NCI-H526 treated with DMSO at 0.1 percent for 48 hours (cell line): ENCODE results near the gene EBLN2.
A peak's percentile ranks its signal among the peaks of the same experiment; 100 is the strongest.
"Not testable (repeated sequence)": the region's sequence is repeated elsewhere in the genome, so short reads cannot be mapped to it uniquely, and the experiment has no call there.

ENCODE experiments used
- DNase-seq: peaks from one replicate; lab custom pipeline; 2025; lab: John Stamatoyannopoulos, UW

EBLN2 gene

DNA sequence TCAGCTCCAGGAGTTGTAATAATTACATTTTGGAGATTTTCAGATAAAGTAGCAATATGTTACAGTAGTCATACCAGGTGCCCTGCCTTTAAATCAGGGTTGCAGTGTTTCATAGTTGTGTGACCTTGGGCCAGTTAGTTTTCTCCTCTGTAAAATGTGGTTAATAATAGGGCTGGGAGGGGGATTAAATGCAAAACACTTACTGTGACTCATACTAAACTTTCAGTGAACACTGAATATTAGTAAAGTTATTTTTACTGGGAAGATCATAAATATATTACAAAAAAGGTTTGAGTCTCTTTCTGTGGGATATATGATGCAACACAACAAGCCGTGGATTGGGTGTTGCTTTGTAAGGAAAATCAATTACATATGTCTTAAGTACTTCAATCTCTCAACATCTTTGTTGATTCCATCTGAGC is 1.1 kb upstream of the EBLN2 start:
- no peak for DNase-seq

GRCh38 chr3:73066243-73066642 is 4.8 kb downstream of the EBLN2 start:
- DNase-seq: not testable (repeated sequence)

GRCh38 chr3:73068419-73068818 is 7.0 kb downstream of the EBLN2 start:
- no peak for DNase-seq

- DNase-seq: no peak
These were observed 7.7 kb downstream of the EBLN2 start for GRCh38 chr3:73069187-73069586.

DNA sequence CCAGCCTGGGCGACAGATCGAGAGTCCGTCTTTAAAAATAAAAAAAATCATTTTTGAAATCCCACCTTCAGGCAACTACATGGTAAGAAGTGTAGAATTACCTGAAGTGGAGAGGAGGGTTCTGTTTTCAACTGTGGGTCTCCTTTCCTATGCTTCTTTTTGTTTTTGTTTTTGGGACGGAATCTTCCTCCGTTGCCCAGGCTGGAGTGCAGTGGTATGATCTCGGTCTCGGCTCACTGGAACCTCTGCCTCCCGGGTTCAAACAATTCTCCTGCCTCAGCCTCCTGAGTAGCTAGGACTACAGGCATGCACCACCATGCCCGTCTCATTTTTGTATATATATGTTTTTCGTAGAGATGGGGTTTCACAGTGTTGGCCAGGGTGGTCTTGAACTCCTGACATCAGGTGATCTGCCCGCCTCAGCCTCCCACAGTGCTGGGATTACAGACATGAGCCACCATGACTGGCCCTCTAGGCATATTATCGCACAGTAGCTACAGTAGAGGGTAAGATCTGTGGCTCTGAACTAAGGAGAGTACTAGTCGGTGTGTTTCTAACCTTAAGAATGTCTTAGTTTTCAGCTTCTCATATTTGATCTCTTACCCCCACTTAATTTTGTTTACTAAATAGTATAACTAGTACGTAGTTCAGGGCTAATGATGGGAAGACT is 8.5 kb downstream of the EBLN2 start:
- DNase-seq: no peak

DNA sequence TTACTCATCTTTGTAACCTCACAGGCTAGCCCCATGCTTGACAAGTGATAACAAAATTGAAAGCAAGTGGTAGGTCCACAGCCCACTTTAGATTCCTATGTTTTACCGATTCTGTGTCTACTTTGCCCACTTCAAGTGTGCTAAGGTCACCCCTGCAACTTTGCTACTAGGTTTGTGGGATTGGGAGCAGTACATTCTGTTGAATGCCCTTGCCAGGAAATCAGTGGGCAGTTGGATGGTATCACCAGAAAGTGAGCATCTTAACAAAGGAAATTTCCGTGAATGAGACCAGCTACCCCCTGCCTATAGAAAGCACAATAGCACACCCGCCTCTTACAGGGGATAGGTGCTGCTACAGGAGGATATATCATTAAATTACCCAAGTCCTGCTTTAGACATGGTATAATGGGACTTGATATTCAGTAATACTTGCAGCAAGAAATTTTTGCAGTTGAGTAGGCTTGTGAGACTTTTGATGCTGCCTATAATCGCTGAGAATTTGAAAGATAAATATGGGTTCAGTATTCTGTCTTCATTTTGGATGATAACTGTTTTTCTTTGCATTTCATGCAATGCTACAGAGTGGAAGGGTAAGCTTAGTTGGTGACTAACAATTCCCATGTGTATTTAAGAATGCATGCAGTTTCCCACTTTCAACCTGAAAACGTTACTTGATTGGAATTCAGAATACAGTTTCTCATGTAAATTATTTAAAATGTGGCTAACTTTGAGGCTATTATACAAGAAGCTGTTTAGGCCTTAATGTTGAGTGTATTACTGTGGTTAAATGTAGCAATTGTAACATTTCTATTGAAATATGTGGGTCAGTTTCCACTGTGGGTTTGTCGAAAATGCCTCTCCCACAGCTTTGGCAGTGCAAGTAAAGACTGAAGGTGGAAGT is 9.5 kb downstream of the EBLN2 start:
- DNase-seq: no peak

DNA sequence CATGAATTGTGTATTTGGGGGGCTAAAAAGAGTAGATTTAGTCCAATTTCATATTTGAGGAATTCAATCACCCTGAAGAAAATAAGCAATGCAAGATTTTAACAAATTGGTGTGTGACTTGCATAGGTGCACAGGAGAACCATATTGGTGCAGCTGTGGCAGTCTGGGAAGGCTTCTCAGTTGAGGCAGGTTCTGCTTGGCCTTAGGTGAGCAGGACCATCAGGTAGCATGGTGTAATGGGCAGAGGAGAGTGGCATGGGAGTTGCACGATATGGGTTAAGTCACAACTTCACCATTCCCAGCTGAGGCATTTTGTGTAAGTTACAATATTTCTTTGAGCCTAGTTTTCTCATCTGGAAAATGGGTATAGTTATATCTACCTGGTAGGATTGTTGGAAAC is 10.5 kb downstream of the EBLN2 start:
- no peak for DNase-seq

- DNase-seq: no peak
These were observed 11.2 kb downstream of the EBLN2 start for GRCh38 chr3:73072634-73073033.

- DNase-seq: no peak
These were observed 11.7 kb downstream of the EBLN2 start for GRCh38 chr3:73073091-73073707.

GRCh38 chr3:73074781-73075180 is 13.3 kb downstream of the EBLN2 start:
- no peak for DNase-seq

- no peak for DNase-seq
These were observed 18.9 kb downstream of the EBLN2 start for GRCh38 chr3:73080216-73080966.

- no peak for DNase-seq
These were observed 19.7 kb downstream of the EBLN2 start for GRCh38 chr3:73081140-73081539.

DNA sequence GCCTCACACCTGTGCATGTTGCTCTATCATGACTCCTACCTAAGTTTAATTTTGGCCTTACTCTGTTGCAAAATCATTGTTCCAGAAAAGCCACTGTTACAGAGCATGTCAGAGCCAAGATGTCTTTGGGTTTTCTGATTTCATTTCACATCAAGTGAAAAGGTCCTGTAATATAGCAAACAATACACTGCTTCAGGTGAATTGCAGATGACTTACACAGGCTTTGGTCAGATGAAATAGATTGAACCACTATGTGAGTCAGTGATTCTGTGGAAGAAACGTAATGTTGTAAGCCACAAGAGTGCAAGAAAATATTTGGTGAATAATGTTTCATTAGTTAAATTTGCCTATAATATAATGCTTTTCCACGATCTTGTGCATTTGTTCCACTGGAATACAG is 22.7 kb downstream of the EBLN2 start:
- DNase-seq: no peak

GRCh38 chr3:73086071-73086494 is 24.6 kb downstream of the EBLN2 start:
- no peak for DNase-seq

- DNase-seq: peak; percentile 26
These were observed 32.7 kb downstream of the EBLN2 start for GRCh38 chr3:73094129-73094528.

DNA sequence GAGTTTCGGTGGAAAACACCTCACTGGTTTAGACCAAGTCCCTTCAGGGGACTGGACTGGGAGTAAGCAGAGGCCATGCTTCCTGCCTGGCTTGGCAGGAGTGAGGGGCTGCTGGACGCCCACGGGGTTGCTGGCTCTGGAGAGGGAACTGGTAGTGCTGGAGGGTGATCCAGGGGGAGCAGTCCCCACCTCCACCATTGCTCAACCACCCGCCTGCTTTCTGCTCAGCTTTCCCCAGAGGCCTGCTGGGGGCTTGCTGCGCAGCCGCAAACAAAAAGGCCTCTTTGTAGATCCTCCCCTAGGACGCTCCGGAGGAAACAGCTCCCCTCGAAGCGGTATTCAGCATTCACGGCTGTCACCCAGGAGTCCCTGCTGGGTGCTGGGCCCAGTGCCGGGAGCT is 33.5 kb downstream of the EBLN2 start:
- DNase-seq: no peak

- no peak for DNase-seq
These were observed 34.7 kb downstream of the EBLN2 start for GRCh38 chr3:73096169-73096568.

GRCh38 chr3:73098026-73098425 is 36.6 kb downstream of the EBLN2 start:
- no peak for DNase-seq

GRCh38 chr3:73098873-73099272 is 37.4 kb downstream of the EBLN2 start:
- no peak for DNase-seq

DNA sequence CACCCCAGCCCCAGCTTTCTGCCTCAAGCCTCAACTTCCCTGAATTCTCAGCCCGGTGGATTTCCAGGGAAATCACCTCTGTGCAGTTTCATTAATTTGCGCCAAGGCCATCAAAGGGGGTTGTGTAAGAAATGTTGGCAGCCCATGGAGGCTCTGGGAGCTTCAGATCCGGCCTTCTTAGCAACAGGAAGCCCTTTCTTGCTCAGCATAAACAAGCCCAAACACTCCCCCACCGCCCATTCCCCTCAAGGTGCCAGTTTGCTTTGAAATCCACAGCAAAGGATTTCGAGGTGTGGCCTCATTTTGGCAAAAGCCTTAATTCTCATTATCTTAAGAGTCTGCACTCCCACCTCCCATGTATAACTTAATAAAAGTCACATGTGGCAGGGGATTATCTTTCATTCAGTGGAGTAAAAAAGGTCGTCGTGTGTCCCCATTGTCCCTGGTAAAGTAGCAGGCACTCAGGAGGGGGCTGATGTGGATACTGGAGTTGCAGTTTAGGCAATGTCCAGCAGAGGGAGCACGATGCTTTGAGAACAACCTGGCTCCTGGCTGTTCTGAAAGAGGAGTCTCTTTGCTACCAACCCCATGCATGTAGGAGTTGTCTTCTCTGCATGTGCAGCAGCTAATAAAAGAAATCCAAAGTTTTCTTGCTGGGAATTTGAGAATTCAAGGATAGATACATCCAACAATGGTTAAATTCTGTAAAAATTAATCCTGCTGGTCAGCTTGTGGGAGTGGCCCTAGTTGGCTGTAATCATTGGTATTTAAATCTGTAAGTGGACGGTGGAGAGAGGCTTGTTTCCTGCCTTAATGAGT is 39.5 kb downstream of the EBLN2 start:
- DNase-seq: peak; percentile 60

DNA sequence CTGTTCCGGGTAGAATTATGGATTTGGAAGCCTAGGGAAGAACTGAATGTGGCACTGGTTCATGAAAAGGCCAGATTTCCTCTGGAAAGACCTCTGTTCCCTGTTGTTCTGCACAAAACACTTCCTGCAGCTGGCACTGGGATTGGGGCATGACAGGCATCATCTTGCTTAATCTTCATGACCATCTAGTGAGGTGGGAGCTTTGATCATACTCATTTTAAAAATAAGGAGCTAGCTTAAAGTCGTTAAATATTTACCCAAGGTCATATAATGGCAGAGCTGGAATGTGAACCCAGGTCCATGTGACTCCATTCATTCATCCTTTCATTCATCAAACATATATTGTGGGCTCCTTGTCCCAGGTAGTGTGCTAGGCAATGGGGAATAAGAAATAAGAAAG is 40.4 kb downstream of the EBLN2 start:
- no peak for DNase-seq
